HepG2 (cell line): ENCODE measurements around the gene EGFL8. TPM values are rescaled to one million over a fixed set of nuclear protein-coding genes. Genes with fewer than 3 reads are reported as not detected.

Experiments used
- BORCS8-MEF2B ChIP-seq: sonication (generic); formaldehyde crosslinking; IDR thresholded peaks from 2 replicates; pipeline ENCODE4 v1.8.0; 2022; ENCODE audit warnings: mild to moderate bottlenecking, missing genetic modification reagents
- CHD4 ChIP-seq: fragments of 200-600 bp; sonication (generic); IDR thresholded peaks from 2 replicates; pipeline ENCODE4 v1.7.0; 2017; ENCODE audit warnings: mild to moderate bottlenecking, low read length, borderline replicate concordance
- DNMT1 ChIP-seq: sonication (generic); formaldehyde crosslinking; IDR thresholded peaks from 2 replicates; pipeline ENCODE4 v1.5.1; 2020; ENCODE audit warnings: mild to moderate bottlenecking, missing genetic modification reagents
- FOXA3 ChIP-seq: IDR thresholded peaks from 2 replicates; pipeline ENCODE4 v1.6.1; 2016; ENCODE audit warnings: missing genetic modification reagents, missing compliant biosample characterization
- KDM5A ChIP-seq: fragments of 200-600 bp; sonication (generic); IDR thresholded peaks from 2 replicates; pipeline ENCODE4 v1.7.0; 2018; ENCODE audit warnings: antibody characterized with exemption, mild to moderate bottlenecking, low read length, borderline replicate concordance
- KDM5B ChIP-seq: sonication (generic); formaldehyde crosslinking; IDR thresholded peaks from 2 replicates; pipeline ENCODE4 v1.4.0; 2020; ENCODE audit warnings: missing genetic modification reagents, mild to moderate bottlenecking, borderline replicate concordance
- MBNL3 ChIP-seq: fragments of 250-450 bp; sonication (Bioruptor Pico); conservative IDR thresholded peaks from 2 replicates; pipeline ENCODE4 v1.8.0; 2022; ENCODE audit warnings: mild to moderate bottlenecking, inconsistent platforms
- PAXIP1 ChIP-seq: sonication (generic); formaldehyde crosslinking; conservative IDR thresholded peaks from 2 replicates; pipeline ENCODE4 v1.4.0; 2020; ENCODE audit warnings: mild to moderate bottlenecking, missing genetic modification reagents, moderate library complexity
- RNF219 ChIP-seq: sonication (generic); formaldehyde crosslinking; IDR thresholded peaks from 2 replicates; pipeline ENCODE4 v1.5.0; 2020; ENCODE audit warnings: mild to moderate bottlenecking, missing genetic modification reagents
- SNAI1 ChIP-seq: sonication (generic); formaldehyde crosslinking; IDR thresholded peaks from 2 replicates; pipeline ENCODE4 v1.5.0; 2020; ENCODE audit warnings: mild to moderate bottlenecking, missing genetic modification reagents, borderline replicate concordance
- XRCC5 ChIP-seq: fragments of 200-400 bp; formaldehyde crosslinking; optimal IDR thresholded peaks from 2 replicates; pipeline ENCODE3; 2017; ENCODE audit warnings: mild to moderate bottlenecking, low read length
- ZBTB8A ChIP-seq: sonication (generic); formaldehyde crosslinking; IDR thresholded peaks from 2 replicates; pipeline ENCODE4 v1.4.0; 2020; ENCODE audit warnings: mild to moderate bottlenecking, low read depth, missing genetic modification reagents, borderline replicate concordance
- ZFP36L1 ChIP-seq: sonication (generic); formaldehyde crosslinking; IDR thresholded peaks from 2 replicates; pipeline ENCODE4 v1.8.0; 2022; ENCODE audit warnings: mild to moderate bottlenecking, missing genetic modification reagents, moderate library complexity
- ZNF180 ChIP-seq: sonication (generic); formaldehyde crosslinking; IDR thresholded peaks from 2 replicates; pipeline ENCODE4 v1.4.0; 2020; ENCODE audit warnings: low read depth, missing genetic modification reagents, borderline replicate concordance
- ZNF224 ChIP-seq: sonication (generic); formaldehyde crosslinking; IDR thresholded peaks from 2 replicates; pipeline ENCODE4 v1.5.0; 2020; ENCODE audit warnings: mild to moderate bottlenecking, missing genetic modification reagents
- ZNF280B ChIP-seq: sonication (generic); formaldehyde crosslinking; IDR thresholded peaks from 2 replicates; pipeline ENCODE4 v1.5.0; 2020; ENCODE audit warnings: missing genetic modification reagents, mild to moderate bottlenecking, borderline replicate concordance
- ZNF296 ChIP-seq: sonication (generic); formaldehyde crosslinking; conservative IDR thresholded peaks from 2 replicates; pipeline ENCODE4 v1.5.0; 2020; ENCODE audit warnings: mild to moderate bottlenecking, missing genetic modification reagents
- ZNF33A ChIP-seq: sonication (generic); formaldehyde crosslinking; IDR thresholded peaks from 2 replicates; pipeline ENCODE4 v1.5.1; 2020; ENCODE audit warnings: missing genetic modification reagents, mild to moderate bottlenecking, moderate library complexity, borderline replicate concordance
- ZNF432 ChIP-seq: sonication (generic); formaldehyde crosslinking; IDR thresholded peaks from 2 replicates; pipeline ENCODE4 v1.5.0; 2020; ENCODE audit warnings: missing genetic modification reagents, mild to moderate bottlenecking, borderline replicate concordance
- ZNF552 ChIP-seq: sonication (generic); formaldehyde crosslinking; IDR thresholded peaks from 2 replicates; pipeline ENCODE4 v1.9.0; 2022; ENCODE audit warnings: missing genetic modification reagents, mild to moderate bottlenecking, borderline replicate concordance
- ZNF605 ChIP-seq: sonication (generic); formaldehyde crosslinking; IDR thresholded peaks from 2 replicates; pipeline ENCODE4 v1.8.0; 2022; ENCODE audit warnings: mild to moderate bottlenecking, missing genetic modification reagents
- ZNF644 ChIP-seq: IDR thresholded peaks from 2 replicates; pipeline ENCODE4 v1.6.1; 2016; ENCODE audit warnings: low read depth
- ZNF703 ChIP-seq: sonication (generic); formaldehyde crosslinking; IDR thresholded peaks from 2 replicates; pipeline ENCODE4 v1.5.1; 2020; ENCODE audit warnings: missing genetic modification reagents, mild to moderate bottlenecking, moderate library complexity, borderline replicate concordance
- polyA plus RNA-seq, 8 experiments: library from polyadenylated mRNA; depleted of rRNA in 3 of 8; stranded (reverse) in 7 of 8; unstranded in 1 of 8; fragments of >200 nt; fragmentation: Illumina TruSeq in 4 of 8; extraction: Trizol in 4 of 8; gene quantifications; 2 replicates each; pipeline versions ENCODE4 v1.2.1 to v1.2.3, GENCODE V29; 2011 to 2016; ENCODE audit warnings: low read depth in 4 of 8, missing spikeins in 1 of 8, mixed read lengths in 1 of 8; ENCODE audit not compliant: insufficient read depth in 1 of 8
- total RNA-seq, 5 experiments: library from RNA; depleted of rRNA; stranded (reverse); fragments of >200 nt; fragmentation: Illumina TruSeq; extraction: Trizol; gene quantifications; 2 replicates each; pipeline ENCODE4 v1.2.3, GENCODE V29; 2016; ENCODE audit warnings: low read depth in 1 of 5

Gene EGFL8
- total and polyA plus RNA-seq, 2 of the 13 experiments (the other 11 are each of a cell fraction or from before 2014, with no cell fraction given), result 10.0 to 11.5 TPM

- TF ChIP-seq RNF219 (CRISPR knock-in tag) (no peak), ZNF432 (no peak), KDM5A (peak; percentile 19; the same call in 1 of the 2 replicates), SNAI1 (CRISPR knock-in tag) (no peak), ZNF552 (no peak), ZNF605 (CRISPR knock-in tag) (peak; percentile 67; the same call in 1 of the 2 replicates), XRCC5 (peak; percentile 9), PAXIP1 (CRISPR knock-in tag) (no peak), ZFP36L1 (CRISPR knock-in tag) (no peak), MBNL3 (CRISPR knock-in tag) (no peak), BORCS8-MEF2B (CRISPR knock-in tag) (peak; percentile 63; the same call in 1 of the 2 replicates), CHD4 (no peak; the same call in 1 of the 2 replicates), KDM5B (peak; percentile 27; the same call in 1 of the 2 replicates), ZNF703 (CRISPR knock-in tag) (no peak), ZNF280B (CRISPR knock-in tag) (no peak; the same call in 1 of the 2 replicates), ZNF33A (CRISPR knock-in tag) (no peak), DNMT1 (CRISPR knock-in tag) (no peak), FOXA3 (CRISPR knock-in tag) (peak; percentile 4; the same call in 1 of the 2 replicates), ZBTB8A (CRISPR knock-in tag) (0 out of 2 replicates have a peak, but pooled peaks have one; percentile 70), ZNF296 (CRISPR knock-in tag) (no peak), ZNF644 (CRISPR knock-in tag) (no peak), ZNF180 (CRISPR knock-in tag) (no peak), ZNF224 (CRISPR knock-in tag) (no peak)
Measured at GRCh38 chr6:32177183-32177787, 12.9 kb downstream of the EGFL8 start (continued).
